HG03521 (cell line): ENCODE measurements around the gene C6orf58.
"Not testable (repeated sequence)": the region's sequence is repeated elsewhere in the genome, so short reads cannot be mapped to it uniquely, and the experiment has no call there.

ENCODE experiments used
- ATAC-seq: cut with Tn5 transposase; IDR thresholded peaks from one replicate; pipeline ENCODE4 v1.9.1; 2021; ENCODE audit warnings: mild to moderate bottlenecking, moderate library complexity; ENCODE audit not compliant: unreplicated experiment

C6orf58 gene

DNA sequence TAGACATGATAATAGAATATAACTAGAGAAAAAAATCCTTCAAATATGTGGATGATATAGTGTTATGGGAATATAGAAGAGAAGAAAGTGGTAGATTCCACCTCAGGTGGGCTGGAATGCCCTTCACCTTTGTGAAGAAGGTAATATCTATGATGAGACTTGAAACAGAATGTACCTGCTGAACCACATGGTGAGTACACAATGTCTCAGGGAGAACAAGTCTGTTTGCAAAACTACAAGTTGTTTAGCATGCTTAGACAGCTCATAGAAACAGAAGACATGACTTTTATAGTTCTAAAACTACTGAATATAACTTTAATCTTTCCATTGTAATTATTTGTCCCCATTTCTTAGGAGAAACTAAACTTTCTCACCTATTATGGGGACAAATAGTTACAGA lies 12.2 kb downstream of the C6orf58 start:
- no peak for ATAC-seq

DNA sequence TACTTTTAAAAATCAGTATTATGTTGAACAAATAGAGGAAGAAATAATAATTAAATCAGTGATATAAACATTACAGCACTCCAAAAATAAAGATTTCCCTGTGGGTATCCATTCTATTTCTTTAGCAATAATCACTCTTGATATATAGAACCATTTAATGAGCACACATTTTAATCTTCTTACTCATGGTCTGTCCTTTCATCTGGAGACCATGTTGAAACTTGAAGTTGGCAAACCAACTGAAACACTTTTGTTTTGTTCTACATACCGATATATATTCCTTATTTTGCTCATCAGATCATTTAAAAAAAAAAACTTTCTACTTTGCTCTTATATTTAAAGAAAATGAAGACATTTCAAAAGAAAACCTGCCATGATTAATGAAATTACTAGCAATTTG lies 13.4 kb downstream of the C6orf58 start:
- no peak for ATAC-seq

GRCh38 chr6:127592964-127593363 lies 16.0 kb downstream of the C6orf58 start:
- ATAC-seq, result no peak

- not testable (repeated sequence) for ATAC-seq
Observed at GRCh38 chr6:127593456-127593855, 16.5 kb downstream of the C6orf58 start.

DNA sequence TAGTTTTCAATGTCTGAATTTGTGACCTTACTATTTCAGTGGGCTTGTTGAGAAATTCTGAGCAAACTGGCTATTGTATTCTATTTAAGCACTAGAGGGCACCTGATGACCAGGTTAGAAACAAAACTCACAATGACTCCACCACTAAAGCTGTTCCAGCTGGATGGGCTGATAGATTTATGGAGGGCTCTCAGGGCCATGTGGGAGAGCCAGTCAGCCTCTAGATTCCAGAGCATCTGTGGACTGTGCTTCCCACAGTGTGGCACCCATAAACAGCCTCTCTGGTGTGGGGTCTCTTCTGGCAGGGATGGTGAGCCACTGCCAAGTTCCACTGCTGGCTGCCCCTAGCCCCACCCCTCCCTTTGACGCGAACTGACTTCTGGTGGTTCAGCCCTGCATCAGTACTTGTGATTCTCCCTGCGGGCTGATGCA lies 29.2 kb downstream of the C6orf58 start:
- no peak for ATAC-seq

DNA sequence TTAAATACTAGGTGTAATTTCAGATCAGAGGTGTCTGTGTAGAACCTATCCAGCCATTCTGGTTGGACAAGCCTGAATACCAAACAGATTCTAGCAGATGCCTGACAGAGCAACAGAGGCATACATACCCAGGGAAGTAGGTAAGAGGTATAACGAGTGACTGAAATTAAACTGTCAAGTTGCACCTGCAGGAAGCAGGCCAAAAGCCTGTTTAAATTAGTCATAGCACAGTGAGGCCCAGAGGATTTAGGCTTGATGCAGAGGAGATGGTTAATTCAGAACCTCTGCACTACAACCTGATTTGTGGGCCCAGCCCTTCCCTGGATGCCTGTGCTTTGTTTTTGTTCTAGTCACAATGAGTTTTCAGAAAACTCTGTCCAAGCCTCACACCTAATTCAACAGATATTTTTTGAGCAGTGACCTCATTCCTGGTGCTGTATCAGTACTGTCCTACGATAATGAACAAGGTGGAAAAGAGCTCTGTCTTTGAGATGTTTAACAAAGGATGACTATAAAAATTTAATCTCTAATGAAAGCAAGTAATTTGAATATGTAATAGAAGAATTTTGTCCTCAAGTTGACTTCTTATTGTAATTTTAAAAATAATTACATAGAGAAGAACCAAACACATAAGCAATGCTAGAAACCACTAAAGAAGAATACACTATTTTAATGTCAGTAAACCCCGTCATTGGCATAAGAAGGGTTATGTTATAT lies 31.7 kb downstream of the C6orf58 start:
- ATAC-seq, result no peak

DNA sequence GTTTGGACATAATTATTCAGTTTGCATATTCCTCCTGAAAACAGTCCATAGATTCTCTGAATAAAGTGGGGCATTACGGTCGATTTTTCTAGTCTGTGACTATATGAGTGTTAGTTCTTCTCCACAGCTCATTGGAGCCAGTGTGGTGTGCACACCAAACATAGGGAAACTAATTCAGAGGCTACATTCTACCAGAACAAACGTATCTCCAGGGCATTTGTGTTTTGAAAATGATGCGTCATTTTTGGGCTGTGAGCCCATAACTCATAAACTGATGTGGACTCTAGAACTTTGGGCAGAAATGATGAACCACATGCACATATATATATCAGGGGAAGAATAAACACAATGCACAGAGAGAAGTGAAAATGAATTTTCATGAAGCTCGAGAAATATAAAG lies 41.8 kb downstream of the C6orf58 start:
- ATAC-seq, result no peak

- ATAC-seq, result no peak
Observed at GRCh38 chr6:127630800-127631199, 53.8 kb downstream of the C6orf58 start.

GRCh38 chr6:127634178-127634577 lies 57.2 kb downstream of the C6orf58 start:
- no peak for ATAC-seq

- no peak for ATAC-seq
Observed at GRCh38 chr6:127635091-127635490, 58.1 kb downstream of the C6orf58 start.

DNA sequence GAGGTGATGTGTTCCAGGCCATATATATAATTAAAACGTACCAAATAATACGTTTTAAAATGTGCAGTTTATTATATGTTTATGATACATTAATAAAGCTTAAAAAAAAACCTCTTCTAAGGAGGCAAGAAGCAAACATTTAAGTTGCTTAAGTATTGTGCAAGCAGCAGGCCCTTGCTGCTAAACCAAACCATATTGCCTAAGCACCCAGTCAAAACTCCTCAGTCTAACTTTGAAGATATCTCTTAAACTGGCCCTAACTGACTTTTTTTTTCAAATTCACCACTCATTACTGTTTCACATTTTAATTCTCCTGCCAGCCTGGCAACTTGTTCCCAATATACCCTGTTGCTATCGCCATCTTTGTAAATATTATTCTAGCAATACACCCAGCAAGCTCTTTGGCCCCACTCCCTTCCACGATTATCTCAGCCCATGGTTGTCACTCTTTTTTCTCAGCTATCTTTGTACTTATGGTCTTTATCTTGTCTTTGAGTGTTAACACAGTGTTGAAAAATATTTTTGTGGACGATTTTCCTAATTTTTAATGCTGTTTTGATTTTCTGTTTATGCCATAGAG lies 60.9 kb downstream of the C6orf58 start:
- ATAC-seq, result no peak
